ENCODE data around the gene PDZD11.
"Not testable (repeated sequence)": the region's sequence is repeated elsewhere in the genome, so short reads cannot be mapped to it uniquely, and the experiment has no call there.

PDZD11 gene

GRCh38 chrX:70255452-70255851 lies 34.3 kb downstream of the PDZD11 start:
- DNase-seq: no peak

GRCh38 chrX:70254909-70255308 lies 34.8 kb downstream of the PDZD11 start:
- no peak for DNase-seq

GRCh38 chrX:70254063-70254400 lies 35.7 kb downstream of the PDZD11 start:
- no peak for DNase-seq

GRCh38 chrX:70253377-70254062 lies 36.2 kb downstream of the PDZD11 start:
- DNase-seq: no peak

GRCh38 chrX:70252491-70252890 lies 37.2 kb downstream of the PDZD11 start:
- DNase-seq: no peak

GRCh38 chrX:70247252-70247651 lies 42.5 kb downstream of the PDZD11 start:
- DNase-seq: no peak

GRCh38 chrX:70244881-70245280 lies 44.8 kb downstream of the PDZD11 start:
- no peak for DNase-seq

GRCh38 chrX:70243601-70244000 lies 46.1 kb downstream of the PDZD11 start:
- not testable (repeated sequence) for DNase-seq

GRCh38 chrX:70241501-70241900 lies 48.2 kb downstream of the PDZD11 start:
- no peak for DNase-seq

GRCh38 chrX:70240751-70241150 lies 49.0 kb downstream of the PDZD11 start:
- DNase-seq: no peak
